DOHH2 (cell line): ENCODE results near the gene CEP85.

Experiments used
- H3F3A ChIP-seq: fragments of 200-600 bp; sonication (generic), shearing (Covaris generic); 2 replicates; pipeline ENCODE4 v1.6.0; 2016; ENCODE audit warnings: antibody characterized with exemption, mild to moderate bottlenecking; ENCODE audit not compliant: control insufficient read depth, insufficient read depth
- H3K27ac ChIP-seq: fragments of 200-600 bp; sonication (generic); 2 replicates; pipeline ENCODE4 v1.5.1; 2014; ENCODE audit warnings: low read depth, mild to moderate bottlenecking, low read length, moderate library complexity
- H3K27me3 ChIP-seq: fragments of 200-600 bp; sonication (generic); 2 replicates; pipeline ENCODE4 v1.6.1; 2014; ENCODE audit warnings: mild to moderate bottlenecking, low read length, mixed read lengths; ENCODE audit not compliant: control insufficient read depth
- H3K36me3 ChIP-seq: fragments of 200-600 bp; sonication (generic); 2 replicates; pipeline ENCODE4 v1.6.1; 2014; ENCODE audit warnings: mild to moderate bottlenecking, low read length, moderate library complexity, mixed read lengths; ENCODE audit not compliant: control insufficient read depth
- H3K4me1 ChIP-seq: fragments of 200-600 bp; sonication (generic); 2 replicates; pipeline ENCODE4 v1.6.1; 2014; ENCODE audit warnings: mild to moderate bottlenecking, low read length, mixed read lengths; ENCODE audit not compliant: control insufficient read depth
- H3K4me2 ChIP-seq: fragments of 200-600 bp; sonication (generic); 2 replicates; pipeline ENCODE4 v1.6.0; 2014; ENCODE audit warnings: mild to moderate bottlenecking, low read length, moderate library complexity
- H3K4me3 ChIP-seq: fragments of 200-600 bp; sonication (generic); 2 replicates; pipeline ENCODE4 v1.5.1; 2014; ENCODE audit warnings: mild to moderate bottlenecking, low read length, mixed read lengths
- H3K79me2 ChIP-seq: fragments of 200-600 bp; sonication (generic); 2 replicates; pipeline ENCODE4 v1.6.1; 2014; ENCODE audit warnings: mild to moderate bottlenecking, low read length, mixed read lengths; ENCODE audit not compliant: control insufficient read depth
- H3K9me2 ChIP-seq: fragments of 200-600 bp; sonication (generic); replicated peaks from 2 replicates; pipeline ENCODE4 v1.6.1; 2014; ENCODE audit warnings: mild to moderate bottlenecking, low read length, mixed read lengths; ENCODE audit not compliant: control insufficient read depth
- H3K9me3 ChIP-seq: fragments of 200-600 bp; sonication (generic); 2 replicates; pipeline ENCODE4 v1.6.1; 2014; ENCODE audit warnings: antibody characterized with exemption, low read length, mixed read lengths; ENCODE audit not compliant: control insufficient read depth, insufficient read depth
- H4K20me1 ChIP-seq: fragments of 200-600 bp; sonication (generic); 2 replicates; pipeline ENCODE4 v1.6.0; 2014; ENCODE audit warnings: low read depth, mild to moderate bottlenecking, antibody characterized with exemption, low read length, moderate library complexity; ENCODE audit not compliant: control insufficient read depth, insufficient read depth
- EZH2phosphoT487 ChIP-seq: fragments of 200-600 bp; sonication (generic); IDR thresholded peaks from 2 replicates; pipeline ENCODE4 v1.6.1; 2017; ENCODE audit warnings: borderline replicate concordance, mild to moderate bottlenecking, antibody characterized with exemption, low read length, moderate library complexity, mixed read lengths
- TF ChIP-seq, protein P1 (sequence below): fragments of 200-600 bp; sonication (generic); IDR thresholded peaks from one replicate; pipeline ENCODE4 v1.5.1; 2014; ENCODE audit warnings: antibody characterized with exemption, mild to moderate bottlenecking, low read depth, low read length; ENCODE audit not compliant: poor library complexity, severe bottlenecking

Gene CEP85

DNA sequence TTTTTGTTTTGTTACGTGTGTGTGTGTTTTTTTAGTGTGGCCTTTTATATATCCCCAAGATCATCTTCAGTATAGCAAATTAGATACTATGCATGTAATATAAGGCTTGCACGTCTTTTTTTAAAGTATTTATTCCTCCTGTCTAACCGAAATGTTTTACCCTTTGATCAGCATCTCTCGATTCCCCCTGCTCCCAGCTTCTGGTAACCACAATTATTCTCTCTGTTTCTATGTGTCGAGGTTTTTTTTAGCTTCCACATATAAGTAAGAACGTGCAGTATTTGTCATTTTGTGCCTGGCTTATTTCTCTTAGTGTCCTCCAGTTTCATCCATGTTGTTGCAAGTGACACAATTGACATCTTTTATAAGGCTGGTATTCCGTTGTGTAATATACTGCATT is 18.7 kb downstream of the CEP85 start:
- Histone ChIP-seq H3K4me2 (no peak overlapping the region), H3K4me3 (no peak overlapping the region), H3K9me2 (no peaks in the 10 kb centered on the region), H3K79me2 (peaks cover 54% of the 10 kb centered on the region), H3K27me3 (no peaks in the 10 kb centered on the region), H3K36me3 (peaks cover 67% of the 10 kb centered on the region), H4K20me1 (no peaks in the 10 kb centered on the region), H3K27ac (no peak overlapping the region), H3F3A (no peaks in the 10 kb centered on the region), H3K9me3 (no peaks in the 10 kb centered on the region), H3K4me1 (peaks cover 18% of the 10 kb centered on the region)
- no peak for TF ChIP-seq EZH2phosphoT487
- TF ChIP-seq, protein P1, sequence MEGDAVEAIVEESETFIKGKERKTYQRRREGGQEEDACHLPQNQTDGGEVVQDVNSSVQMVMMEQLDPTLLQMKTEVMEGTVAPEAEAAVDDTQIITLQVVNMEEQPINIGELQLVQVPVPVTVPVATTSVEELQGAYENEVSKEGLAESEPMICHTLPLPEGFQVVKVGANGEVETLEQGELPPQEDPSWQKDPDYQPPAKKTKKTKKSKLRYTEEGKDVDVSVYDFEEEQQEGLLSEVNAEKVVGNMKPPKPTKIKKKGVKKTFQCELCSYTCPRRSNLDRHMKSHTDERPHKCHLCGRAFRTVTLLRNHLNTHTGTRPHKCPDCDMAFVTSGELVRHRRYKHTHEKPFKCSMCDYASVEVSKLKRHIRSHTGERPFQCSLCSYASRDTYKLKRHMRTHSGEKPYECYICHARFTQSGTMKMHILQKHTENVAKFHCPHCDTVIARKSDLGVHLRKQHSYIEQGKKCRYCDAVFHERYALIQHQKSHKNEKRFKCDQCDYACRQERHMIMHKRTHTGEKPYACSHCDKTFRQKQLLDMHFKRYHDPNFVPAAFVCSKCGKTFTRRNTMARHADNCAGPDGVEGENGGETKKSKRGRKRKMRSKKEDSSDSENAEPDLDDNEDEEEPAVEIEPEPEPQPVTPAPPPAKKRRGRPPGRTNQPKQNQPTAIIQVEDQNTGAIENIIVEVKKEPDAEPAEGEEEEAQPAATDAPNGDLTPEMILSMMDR, result no peak

DNA sequence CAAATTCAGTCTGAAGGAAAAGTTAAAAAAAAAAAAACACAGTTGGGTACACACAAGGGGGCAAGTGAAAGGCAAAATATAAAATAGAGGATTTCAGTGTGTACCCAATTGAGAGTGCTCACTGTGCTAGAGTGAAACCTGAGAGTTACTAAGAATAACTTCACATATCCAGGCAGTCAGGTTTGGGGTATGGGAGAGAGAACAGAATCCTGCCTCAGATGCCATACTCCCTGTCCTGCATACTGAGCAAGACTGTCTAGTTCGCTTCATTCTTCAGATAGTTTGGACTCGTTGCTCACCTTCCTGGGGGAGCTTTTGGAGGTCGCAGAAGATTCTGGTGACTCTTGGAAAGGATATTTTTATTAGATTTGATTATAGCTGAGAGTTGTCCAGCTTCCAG is 20.4 kb downstream of the CEP85 start:
- Histone ChIP-seq H3F3A (no peaks in the 10 kb centered on the region), H3K9me3 (no peaks in the 10 kb centered on the region), H4K20me1 (no peaks in the 10 kb centered on the region), H3K27ac (no peak overlapping the region), H3K79me2 (peaks cover 58% of the 10 kb centered on the region), H3K27me3 (no peaks in the 10 kb centered on the region), H3K36me3 (peaks cover 77% of the 10 kb centered on the region), H3K4me2 (no peak overlapping the region), H3K4me1 (peaks cover 35% of the 10 kb centered on the region), H3K4me3 (no peak overlapping the region), H3K9me2 (no peaks in the 10 kb centered on the region)
- TF ChIP-seq EZH2phosphoT487, result no peak
- TF ChIP-seq, protein P1, result no peak

DNA sequence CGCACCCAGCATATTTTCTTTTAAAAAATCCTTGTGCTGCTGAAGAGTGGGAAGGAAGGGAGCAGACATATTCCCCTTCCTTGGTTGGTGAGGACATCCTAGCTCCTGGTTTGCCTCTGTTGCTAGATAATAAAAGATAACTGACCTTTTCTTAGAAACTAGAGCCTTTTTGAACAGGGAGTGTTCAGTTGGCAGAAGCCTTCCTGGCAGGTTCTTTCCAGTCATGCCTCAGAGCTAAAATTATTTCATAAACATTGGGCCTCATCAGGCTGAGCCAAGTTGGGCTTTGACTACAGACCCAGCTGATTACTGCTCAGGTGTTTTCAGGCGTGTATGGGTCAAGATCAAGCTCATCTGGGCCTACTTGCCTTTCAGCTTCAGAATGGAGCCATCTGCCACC is 23.2 kb downstream of the CEP85 start:
- H3K9me3 ChIP-seq, result no peaks in the 10 kb centered on the region
- no peaks in the 10 kb centered on the region for H3F3A ChIP-seq
- no peak overlapping the region for H3K4me2 ChIP-seq
- H3K36me3 ChIP-seq, result peaks cover 82% of the 10 kb centered on the region
- no peak overlapping the region for H3K4me3 ChIP-seq
- H3K4me1 ChIP-seq, result peaks cover 36% of the 10 kb centered on the region
- no peaks in the 10 kb centered on the region for H4K20me1 ChIP-seq
- peaks cover 40% of the 10 kb centered on the region for H3K79me2 ChIP-seq
- no peaks in the 10 kb centered on the region for H3K9me2 ChIP-seq
- H3K27me3 ChIP-seq, result no peaks in the 10 kb centered on the region
- H3K27ac ChIP-seq, result no peak overlapping the region
- TF ChIP-seq, protein P1, result no peak
- TF ChIP-seq EZH2phosphoT487, result no peak

DNA sequence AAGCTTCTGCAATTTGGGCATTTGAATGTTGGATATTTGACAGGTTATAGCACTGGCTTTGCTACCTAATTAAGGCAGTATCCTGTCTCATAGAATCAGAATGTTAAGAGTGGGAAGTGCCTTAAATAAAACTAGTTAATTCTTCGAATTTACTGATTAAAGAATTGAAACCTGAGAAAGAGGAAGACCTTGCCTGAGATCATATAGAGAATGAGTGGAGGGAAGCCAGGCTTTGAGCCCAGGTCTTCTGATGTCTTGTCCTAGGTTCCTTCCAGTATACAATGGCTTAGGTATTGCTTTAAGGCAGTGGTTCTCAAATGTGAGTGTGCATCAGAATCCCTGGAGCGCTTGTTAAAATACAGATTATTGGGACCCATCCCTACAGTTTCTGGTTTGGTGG is 25.0 kb downstream of the CEP85 start:
- H3K36me3 ChIP-seq, result peaks cover 87% of the 10 kb centered on the region
- no peak overlapping the region for H3K27ac ChIP-seq
- no peak overlapping the region for H3K4me3 ChIP-seq
- H3K4me1 ChIP-seq, result peaks cover 35% of the 10 kb centered on the region
- H3F3A ChIP-seq, result no peaks in the 10 kb centered on the region
- peaks cover 27% of the 10 kb centered on the region for H3K79me2 ChIP-seq
- H3K27me3 ChIP-seq, result no peaks in the 10 kb centered on the region
- no peak for TF ChIP-seq EZH2phosphoT487
- TF ChIP-seq, protein P1, result no peak
- H3K4me2 ChIP-seq, result no peak overlapping the region
- no peaks in the 10 kb centered on the region for H3K9me3 ChIP-seq
- H4K20me1 ChIP-seq, result no peaks in the 10 kb centered on the region
- H3K9me2 ChIP-seq, result no peaks in the 10 kb centered on the region
